ENCODE measurements around the gene LACTB. TPM values are rescaled to one million over a fixed set of nuclear protein-coding genes. Genes with fewer than 3 reads are reported as not detected.

LACTB gene, protein sequence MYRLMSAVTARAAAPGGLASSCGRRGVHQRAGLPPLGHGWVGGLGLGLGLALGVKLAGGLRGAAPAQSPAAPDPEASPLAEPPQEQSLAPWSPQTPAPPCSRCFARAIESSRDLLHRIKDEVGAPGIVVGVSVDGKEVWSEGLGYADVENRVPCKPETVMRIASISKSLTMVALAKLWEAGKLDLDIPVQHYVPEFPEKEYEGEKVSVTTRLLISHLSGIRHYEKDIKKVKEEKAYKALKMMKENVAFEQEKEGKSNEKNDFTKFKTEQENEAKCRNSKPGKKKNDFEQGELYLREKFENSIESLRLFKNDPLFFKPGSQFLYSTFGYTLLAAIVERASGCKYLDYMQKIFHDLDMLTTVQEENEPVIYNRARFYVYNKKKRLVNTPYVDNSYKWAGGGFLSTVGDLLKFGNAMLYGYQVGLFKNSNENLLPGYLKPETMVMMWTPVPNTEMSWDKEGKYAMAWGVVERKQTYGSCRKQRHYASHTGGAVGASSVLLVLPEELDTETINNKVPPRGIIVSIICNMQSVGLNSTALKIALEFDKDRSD
- 14.4 TPM for total RNA-seq
- 12.7 TPM for polyA plus RNA-seq

GRCh38 chr15:63121382-63122001 is at the start of gene LACTB:
Gene LACTB (plus strand): TSS chr15:63121861. CDS start chr15:63121872, 11 bp downstream.
- WGBS: 2% methylated on average over 40 of the region's 40 CpGs
- peak; percentile 76 for DNase-seq (ENCODE audit: extremely low spot score)
- peak within 1 kb of the TSS; percentile 86 for H3K27ac ChIP-seq (ENCODE audit: low read depth)

DNA sequence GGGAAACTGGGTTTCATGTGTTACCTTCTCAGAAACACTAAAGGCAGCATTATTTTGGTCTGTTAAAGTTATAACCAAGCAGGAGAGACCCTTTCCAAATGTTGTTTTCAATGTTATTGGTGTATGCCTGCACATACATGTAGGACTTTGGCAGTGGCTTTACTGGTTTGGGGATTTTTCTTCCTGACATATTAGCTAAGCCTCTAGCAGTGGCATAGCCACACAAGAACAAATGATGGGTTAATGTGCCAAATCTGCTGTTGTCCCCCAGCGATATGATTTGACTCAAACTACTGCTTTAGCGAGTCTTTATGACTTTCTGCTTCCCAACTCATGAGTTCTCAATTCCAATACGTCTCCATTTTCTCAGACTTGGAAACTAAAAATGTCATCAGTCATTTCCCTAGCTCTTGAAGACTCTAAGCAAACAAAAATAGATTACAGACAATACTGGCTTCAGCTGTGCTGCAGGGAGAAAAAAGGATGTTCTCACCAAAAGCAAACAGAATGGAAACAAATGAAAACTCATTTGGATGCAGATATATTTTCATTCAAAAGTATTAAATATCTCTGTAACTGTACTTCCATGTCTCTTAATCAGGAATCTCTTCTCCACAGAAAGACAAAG is 49.5 kb upstream of the LACTB start:
- WGBS: 56% methylated on average over 3 of the region's 3 CpGs
- Histone ChIP-seq H3K27ac (ENCODE audit: low read depth) (no peak overlapping the region), H3K4me3 (ENCODE audit: low read depth, low read length) (no peak overlapping the region), H3K36me3 (ENCODE audit: insufficient read depth) (no peaks in the 10 kb centered on the region), H3K4me1 (ENCODE audit: insufficient read depth) (peaks cover 4% of the 10 kb centered on the region)
- no peak for DNase-seq (ENCODE audit: extremely low spot score)

More at GRCh38 chr15:63121382-63122001, at the start of gene LACTB:
- H3K4me3 ChIP-seq (ENCODE audit: low read depth, low read length): peak within 1 kb of the TSS; percentile 100
- no peaks in the 10 kb centered on the region for H3K4me1 ChIP-seq (ENCODE audit: insufficient read depth)
- no peaks in the 10 kb centered on the region for H3K36me3 ChIP-seq (ENCODE audit: insufficient read depth)

- Histone ChIP-seq H3K27ac (ENCODE audit: low read depth) (no peak overlapping the region), H3K36me3 (ENCODE audit: insufficient read depth) (no peaks in the 10 kb centered on the region), H3K4me3 (ENCODE audit: low read depth, low read length) (no peak overlapping the region), H3K4me1 (ENCODE audit: insufficient read depth) (peaks cover 4% of the 10 kb centered on the region)
- WGBS: 75% methylated on average over 9 of the region's 9 CpGs
- no peak for DNase-seq (ENCODE audit: extremely low spot score)
Measured at GRCh38 chr15:63072809-63073277, 48.8 kb upstream of the LACTB start.

DNA sequence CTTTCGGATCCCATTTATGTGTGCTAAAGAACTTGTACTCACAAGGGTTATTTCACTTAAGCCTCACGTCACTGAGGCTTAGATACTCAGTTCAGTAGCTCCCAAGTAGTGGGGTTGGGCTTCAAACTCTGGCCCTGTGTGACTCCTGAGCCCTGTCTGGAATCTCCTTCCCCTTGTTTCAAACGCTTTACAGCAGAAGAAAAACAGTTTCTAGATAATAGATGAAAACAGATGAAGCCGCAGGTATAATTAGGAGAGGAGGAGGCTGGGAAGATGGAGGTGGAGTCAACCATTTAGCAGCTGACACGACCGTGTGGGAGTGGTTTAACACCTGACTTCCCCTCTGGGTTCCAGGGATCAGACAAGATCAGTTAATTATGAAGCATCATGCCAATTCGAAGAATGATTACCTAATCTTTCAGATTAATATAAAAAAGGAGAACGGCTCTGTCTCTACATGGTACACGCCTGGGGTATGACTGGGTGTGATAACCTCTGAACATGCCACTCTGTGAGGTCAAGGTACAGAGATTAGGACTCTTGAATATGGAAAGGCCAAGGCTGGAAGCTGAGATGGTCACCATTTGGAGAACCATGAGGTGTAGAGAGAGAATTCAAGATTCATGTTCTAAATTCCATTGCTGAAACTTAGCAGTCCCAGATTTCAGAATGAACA is 48.0 kb upstream of the LACTB start:
- peaks cover 4% of the 10 kb centered on the region for H3K4me1 ChIP-seq (ENCODE audit: insufficient read depth)
- no peak for DNase-seq (ENCODE audit: extremely low spot score)
- H3K36me3 ChIP-seq (ENCODE audit: insufficient read depth): no peaks in the 10 kb centered on the region
- no peak overlapping the region for H3K4me3 ChIP-seq (ENCODE audit: low read depth, low read length)
- 45% methylated on average over 9 of the region's 9 CpGs for WGBS
- H3K27ac ChIP-seq (ENCODE audit: low read depth): no peak overlapping the region

DNA sequence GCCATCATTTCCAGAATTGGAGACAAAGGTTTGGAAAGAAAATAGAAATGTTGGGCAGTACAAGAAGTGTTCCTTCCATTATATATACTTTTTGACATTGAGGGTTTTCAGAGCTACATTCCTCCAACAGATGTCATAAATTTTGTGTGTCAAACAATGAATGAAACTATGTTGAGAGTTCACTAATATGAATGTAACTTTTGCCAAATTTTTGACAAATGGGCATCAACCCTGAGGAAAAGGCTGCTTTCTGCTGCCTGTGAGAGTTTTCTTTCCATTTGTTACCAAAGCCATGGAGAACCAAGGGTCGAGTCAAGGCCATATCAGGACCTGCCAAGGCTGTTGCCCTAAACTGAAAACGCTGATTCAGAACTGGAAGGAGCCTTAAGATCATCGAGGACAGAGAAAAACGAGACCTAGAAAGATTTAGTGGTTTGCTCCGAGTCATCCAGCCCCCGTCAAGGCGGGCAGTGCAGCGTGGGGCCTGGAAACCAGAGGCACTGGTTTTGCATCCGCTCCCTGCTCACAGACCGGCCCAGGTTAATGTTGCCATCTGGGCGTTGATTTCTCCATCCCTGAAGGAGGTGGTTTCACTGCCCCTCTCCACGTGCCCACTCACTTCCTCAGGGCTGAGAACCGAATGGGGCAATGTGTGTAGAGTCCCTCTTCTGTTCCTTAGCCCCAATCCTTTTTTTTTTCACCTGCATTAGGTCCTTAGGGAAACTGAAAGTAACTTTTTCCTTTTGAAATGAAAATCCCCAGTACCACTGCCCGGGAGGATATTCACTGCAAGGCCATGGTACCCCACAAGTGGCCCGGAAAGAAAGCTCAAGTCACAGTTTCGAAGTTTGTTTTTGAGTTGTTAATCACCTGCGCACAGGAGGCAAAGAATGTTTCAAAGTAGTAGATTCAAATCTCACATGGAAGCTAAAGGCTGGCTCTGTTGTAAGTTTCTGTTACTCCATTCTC is 46.4 kb upstream of the LACTB start:
- Histone ChIP-seq H3K36me3 (ENCODE audit: insufficient read depth) (no peaks in the 10 kb centered on the region), H3K4me1 (ENCODE audit: insufficient read depth) (peaks cover 4% of the 10 kb centered on the region), H3K4me3 (ENCODE audit: low read depth, low read length) (no peak overlapping the region), H3K27ac (ENCODE audit: low read depth) (no peak overlapping the region)
- DNase-seq (ENCODE audit: extremely low spot score): no peak
- WGBS: 60% methylated on average over 17 of the region's 17 CpGs

GRCh38 chr15:63075984-63076713 is 45.5 kb upstream of the LACTB start:
- H3K27ac ChIP-seq (ENCODE audit: low read depth): no peak overlapping the region
- H3K36me3 ChIP-seq (ENCODE audit: insufficient read depth): no peaks in the 10 kb centered on the region
- 64% methylated on average over 12 of the region's 12 CpGs for WGBS
- no peak for DNase-seq (ENCODE audit: extremely low spot score)
- no peak overlapping the region for H3K4me3 ChIP-seq (ENCODE audit: low read depth, low read length)
- H3K4me1 ChIP-seq (ENCODE audit: insufficient read depth): peaks cover 4% of the 10 kb centered on the region

DNA sequence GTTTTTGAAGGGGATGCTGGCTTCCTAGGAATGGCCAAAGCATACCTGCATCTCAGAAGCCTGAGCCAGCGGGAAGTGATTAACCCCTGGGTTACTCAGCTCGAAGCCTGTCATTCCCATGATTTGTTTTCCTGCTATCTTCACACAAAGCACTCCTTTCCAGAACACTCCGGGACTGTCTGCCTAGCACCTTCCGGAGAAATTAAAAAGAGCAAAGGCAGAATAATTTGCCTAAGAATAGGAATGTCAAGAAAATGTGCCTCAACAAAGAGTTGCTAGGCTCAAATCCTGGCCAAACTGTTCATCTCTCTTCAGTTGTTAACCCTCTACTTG is 45.0 kb upstream of the LACTB start:
- Histone ChIP-seq H3K36me3 (ENCODE audit: insufficient read depth) (no peaks in the 10 kb centered on the region), H3K4me3 (ENCODE audit: low read depth, low read length) (no peak overlapping the region), H3K4me1 (ENCODE audit: insufficient read depth) (peaks cover 4% of the 10 kb centered on the region), H3K27ac (ENCODE audit: low read depth) (no peak overlapping the region)
- no peak for DNase-seq (ENCODE audit: extremely low spot score)
- WGBS: 87% methylated on average over 4 of the region's 4 CpGs

DNA sequence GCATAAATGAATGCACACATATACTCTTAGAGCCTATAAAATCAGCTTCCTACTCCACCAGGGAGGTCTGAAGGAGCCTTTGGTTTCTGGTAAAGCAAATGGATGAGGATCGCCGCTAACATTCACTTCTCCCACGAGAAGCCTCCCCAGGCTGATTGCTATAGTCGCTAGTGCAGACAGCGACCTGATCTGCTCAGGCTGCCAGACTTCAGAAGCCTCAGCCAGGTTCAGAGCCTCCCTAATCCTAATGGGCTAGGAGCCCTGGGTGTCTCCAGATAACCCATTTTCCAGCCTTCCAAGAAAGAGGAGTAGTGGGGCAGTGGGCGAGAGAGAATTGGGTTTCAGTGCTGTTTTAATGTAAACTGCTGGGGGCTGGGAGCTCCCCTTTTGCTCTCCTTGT is 43.7 kb upstream of the LACTB start:
- Histone ChIP-seq H3K36me3 (ENCODE audit: insufficient read depth) (no peaks in the 10 kb centered on the region), H3K27ac (ENCODE audit: low read depth) (no peak overlapping the region), H3K4me3 (ENCODE audit: low read depth, low read length) (no peak overlapping the region), H3K4me1 (ENCODE audit: insufficient read depth) (peaks cover 4% of the 10 kb centered on the region)
- DNase-seq (ENCODE audit: extremely low spot score): no peak
- WGBS: 47% methylated on average over 6 of the region's 6 CpGs

DNA sequence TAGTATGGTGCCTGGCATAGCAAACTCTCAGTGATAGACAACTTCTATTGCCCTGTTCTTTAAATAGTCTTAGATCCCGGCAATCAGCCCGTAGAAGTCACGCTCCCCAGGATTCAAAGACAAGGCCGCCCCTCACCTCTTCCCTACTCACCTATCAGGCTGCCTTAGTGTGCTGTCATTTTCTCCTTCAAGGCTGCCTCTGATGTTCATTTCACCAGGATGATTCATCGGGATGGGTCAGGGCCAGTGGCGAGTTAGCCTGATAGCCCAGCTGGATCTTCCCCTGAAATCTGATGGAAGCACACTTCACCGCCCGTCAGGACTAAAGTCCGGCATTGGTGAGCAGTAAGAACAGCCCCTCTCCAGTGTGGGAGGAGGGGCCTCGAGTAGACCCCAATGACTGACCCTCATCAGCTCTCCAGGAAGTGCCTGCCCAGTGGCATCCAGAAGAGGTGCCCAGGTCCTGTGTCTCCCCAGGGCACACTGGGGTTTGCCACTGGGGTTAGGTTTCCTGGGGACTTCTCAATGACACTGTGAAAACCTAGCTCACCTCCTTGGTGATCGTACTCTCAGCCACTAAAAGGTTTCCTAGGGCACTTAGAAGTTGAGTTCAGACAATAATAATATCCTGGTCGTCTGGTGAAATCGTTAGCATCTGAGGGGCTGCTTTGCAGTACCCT is 41.6 kb upstream of the LACTB start:
- Histone ChIP-seq H3K4me3 (ENCODE audit: low read depth, low read length) (no peak overlapping the region), H3K36me3 (ENCODE audit: insufficient read depth) (no peaks in the 10 kb centered on the region), H3K27ac (ENCODE audit: low read depth) (no peak overlapping the region), H3K4me1 (ENCODE audit: insufficient read depth) (peaks cover 4% of the 10 kb centered on the region)
- WGBS: 88% methylated on average over 13 of the region's 13 CpGs
- DNase-seq (ENCODE audit: extremely low spot score): no peak

GRCh38 chr15:63080634-63081250 is 40.9 kb upstream of the LACTB start:
- H3K27ac ChIP-seq (ENCODE audit: low read depth): no peak overlapping the region
- no peaks in the 10 kb centered on the region for H3K4me1 ChIP-seq (ENCODE audit: insufficient read depth)
- WGBS: 89% methylated on average over 10 of the region's 10 CpGs
- DNase-seq (ENCODE audit: extremely low spot score): no peak
- no peak overlapping the region for H3K4me3 ChIP-seq (ENCODE audit: low read depth, low read length)
- no peaks in the 10 kb centered on the region for H3K36me3 ChIP-seq (ENCODE audit: insufficient read depth)

DNA sequence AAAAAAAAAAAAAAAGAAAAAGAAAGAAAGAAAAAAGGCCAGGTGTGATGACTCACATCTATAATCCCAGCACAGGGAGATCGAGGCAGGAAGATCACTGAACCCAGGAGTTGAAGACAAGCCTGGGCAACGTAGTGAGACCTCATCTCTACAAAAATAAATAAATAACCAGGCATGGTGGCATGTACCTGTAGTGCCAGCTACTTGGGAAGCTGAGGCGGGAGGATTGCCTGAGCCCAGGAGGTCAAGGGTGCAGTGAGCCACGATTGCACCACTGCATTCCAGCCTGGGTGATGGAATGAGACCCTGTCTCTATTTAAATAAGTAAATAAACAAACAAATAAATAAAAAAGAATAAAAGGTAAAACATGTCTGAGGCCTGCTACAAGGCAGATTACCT is 39.3 kb upstream of the LACTB start:
- WGBS: 78% methylated on average over 4 of the region's 4 CpGs
- H3K27ac ChIP-seq (ENCODE audit: low read depth): no peak overlapping the region

More for the DNA sequence above, 39.3 kb upstream of the LACTB start:
- DNase-seq (ENCODE audit: extremely low spot score): no peak
- H3K4me3 ChIP-seq (ENCODE audit: low read depth, low read length): no peak overlapping the region
- H3K4me1 ChIP-seq (ENCODE audit: insufficient read depth): no peaks in the 10 kb centered on the region
- no peaks in the 10 kb centered on the region for H3K36me3 ChIP-seq (ENCODE audit: insufficient read depth)
